Measurements from ENCODE around the gene CSTPP1.

- TF ChIP-seq RAD21 (conservative IDR thresholded peaks at IDR 0.05) (no peak), CTCF (IDR thresholded peaks at IDR 0.05; ENCODE audit: poor library complexity, severe bottlenecking) (no peak), EZH2 (IDR thresholded peaks at IDR 0.05; ENCODE audit: borderline replicate concordance, insufficient read depth, low read length, poor library complexity, severe bottlenecking) (no peak), SMC3 (conservative IDR thresholded peaks at IDR 0.05; ENCODE audit: poor library complexity) (no peak)
Measured at GRCh38 chr11:46978005-46978491, 41.5 kb downstream of the CSTPP1 start.
